K562 (cell line): ENCODE data around the gene CAMKV. TPM values are rescaled to one million over a fixed set of nuclear protein-coding genes. Genes with fewer than 3 reads are reported as not detected.

Source experiments
- CHAMP1 ChIP-seq: fragments of 450-650 bp; IDR thresholded peaks from 2 replicates; pipeline ENCODE4 v1.6.1; 2016; ENCODE audit warnings: mild to moderate bottlenecking
- DMBX1 ChIP-seq: fragments of 250-450 bp; sonication (Bioruptor Pico); IDR thresholded peaks from 2 replicates; pipeline ENCODE4 v1.8.0; 2022; ENCODE audit warnings: inconsistent platforms, mild to moderate bottlenecking, moderate library complexity, borderline replicate concordance
- EP400 ChIP-seq: fragments of 450-650 bp; IDR thresholded peaks from 2 replicates; pipeline ENCODE4 v1.6.1; 2017; ENCODE audit warnings: antibody characterized with exemption, mild to moderate bottlenecking, moderate library complexity
- GTF3C2 ChIP-seq: IDR thresholded peaks from 3 replicates; pipeline ENCODE4 v1.6.1; 2011; ENCODE audit warnings: borderline replicate concordance, mild to moderate bottlenecking, moderate library complexity; ENCODE audit not compliant: insufficient read length; ENCODE audit errors: extremely low read depth
- HNRNPL ChIP-seq: fragments of 200-400 bp; formaldehyde crosslinking; IDR thresholded peaks from 2 replicates; pipeline ENCODE4 v1.6.1; 2017; ENCODE audit warnings: low read depth, mild to moderate bottlenecking, low read length
- MAZ ChIP-seq, 2 experiments: fragments of 450-650 bp in 1 of 2; sonication (generic) in 1 of 2; formaldehyde crosslinking; IDR thresholded peaks in 1 of 2; conservative IDR thresholded peaks in 1 of 2; 2 replicates each; pipeline versions ENCODE4 v1.4.0 to v1.5.0; 2020; ENCODE audit warnings: mild to moderate bottlenecking in 1 of 2, missing genetic modification reagents in 1 of 2
- TOE1 ChIP-seq, 2 experiments: fragments of 450-650 bp in 1 of 2; sonication (generic) in 1 of 2; formaldehyde crosslinking in 1 of 2; IDR thresholded peaks; 2 replicates each; pipeline versions ENCODE4 v1.7.1 to v1.8.0; 2016 to 2022; ENCODE audit warnings: borderline replicate concordance in 2 of 2, mild to moderate bottlenecking in 2 of 2, antibody characterized with exemption in 1 of 2, inconsistent platforms in 1 of 2, low read depth in 1 of 2, missing genetic modification reagents in 1 of 2, moderate library complexity in 1 of 2
- YY1 ChIP-seq, 3 experiments: IDR thresholded peaks; 2 replicates each; pipeline ENCODE4 v1.6.1; 2011; ENCODE audit warnings: low read length in 2 of 3, mild to moderate bottlenecking in 2 of 3, moderate library complexity in 2 of 3, borderline replicate concordance in 1 of 3, control low read depth in 1 of 3, low read depth in 1 of 3; ENCODE audit not compliant: insufficient read depth in 3 of 3, insufficient replicate concordance in 2 of 3, control insufficient read depth in 1 of 3, insufficient read length in 1 of 3; ENCODE audit errors: extremely low read depth in 1 of 3
- ZFX ChIP-seq: sonication (generic); formaldehyde crosslinking; IDR thresholded peaks from 2 replicates; pipeline ENCODE4 v1.8.0; 2022; ENCODE audit warnings: mild to moderate bottlenecking, missing genetic modification reagents, moderate library complexity
- polyA plus RNA-seq, 8 experiments: library from polyadenylated mRNA; depleted of rRNA in 4 of 8; stranded (reverse) in 5 of 8; unstranded in 3 of 8; fragments of >200 nt; fragmentation: Nextera tagmentation in 2 of 8; fragmentation: Illumina TruSeq in 1 of 8; extraction: Ambion mirVana in 2 of 8; extraction: Trizol in 1 of 8; gene quantifications; 2 replicates each; pipeline versions ENCODE4 v1.2.1 to v1.2.3, GENCODE V29; 2011 to 2014; ENCODE audit warnings: inconsistent platforms in 1 of 8, missing spikeins in 1 of 8
- total RNA-seq, 7 experiments: library from RNA; depleted of rRNA in 6 of 7; stranded (reverse); fragments of >200 nt in 6 of 7; fragmentation: Illumina TruSeq in 2 of 7; extraction: Trizol in 2 of 7; gene quantifications; 2 replicates each; pipeline versions ENCODE4 v1.2.1 to v1.2.3, GENCODE V29; 2011 to 2021; ENCODE audit warnings: low replicate concordance in 1 of 7

CAMKV gene
- total and polyA plus RNA-seq, 9 of the 15 experiments (the other 6 are each of a cell fraction or from before 2014, with no cell fraction given): 0.08 to 2.7 (median 0.79) TPM

- TF ChIP-seq GTF3C2 (no peak), CHAMP1 (no peak), EP400 (peak; percentile 71; the same call in 1 of the 2 replicates), ZFX (CRISPR knock-in tag) (peak; percentile 96), DMBX1 (CRISPR knock-in tag) (0 out of 2 replicates have a peak, but pooled peaks have one; percentile 28), TOE1 (IDR thresholded peaks at IDR 0.05; ENCODE audit: borderline replicate concordance) (no peak), TOE1 (CRISPR knock-in tag; IDR thresholded peaks at IDR 0.05; ENCODE audit: borderline replicate concordance, low read depth) (no peak), HNRNPL (peak; percentile 80; the same call in 1 of the 2 replicates), YY1 (IDR thresholded peaks at IDR 0.05; ENCODE audit: borderline replicate concordance in 1 of 3, control insufficient read depth in 1 of 3, extremely low read depth in 1 of 3, insufficient read depth in 3 of 3, insufficient read length in 1 of 3, insufficient replicate concordance in 2 of 3, low read depth in 1 of 3, low read length in 2 of 3) (peak in 1 of 3 experiments; percentile 52), MAZ (CRISPR knock-in tag; conservative IDR thresholded peaks at IDR 0.05 in 1 of 2, IDR thresholded peaks at IDR 0.05 in 1 of 2) (peak in 1 of 2 experiments; percentile 20; a peak in 2 of 4 replicates)
Observed at GRCh38 chr3:49903451-49904424, 34.0 kb upstream of the CAMKV start, which contains the start of gene MST1R (continued).
